Keratinocyte (primary cell): ENCODE results near the gene RAD54L. TPM values are rescaled to one million over a fixed set of nuclear protein-coding genes. Genes with fewer than 3 reads are reported as not detected.

ENCODE experiments used
- DNase-seq: peaks from one replicate; pipeline ENCODE4 v3.0.0-alpha.2; 2011; ENCODE audit warnings: low read depth, missing footprints, low spot score
- FAIRE-seq: peaks from 2 replicates; lab custom pipeline; 2011; peaks lifted over from hg19 to GRCh38; lab: Jason Lieb, UNC
- H2AFZ ChIP-seq: 2 replicates; pipeline ENCODE4 v1.6.0; 2012; ENCODE audit warnings: low read length, control low read depth, inconsistent platforms; ENCODE audit not compliant: control insufficient read depth
- H3K27ac ChIP-seq: 2 replicates; pipeline ENCODE4 v1.5.1; 2011; ENCODE audit warnings: low read length; ENCODE audit not compliant: control insufficient read depth, insufficient read depth
- H3K27me3 ChIP-seq: 3 replicates; pipeline ENCODE4 v1.6.0; 2011; ENCODE audit warnings: low read length; ENCODE audit not compliant: control insufficient read depth, insufficient read depth; ENCODE audit errors: extremely low read depth
- H3K36me3 ChIP-seq, 2 experiments: 2 replicates in 1 of 2; 3 replicates in 1 of 2; pipeline ENCODE4 v1.5.1; 2011; ENCODE audit warnings: low read length in 2 of 2, mild to moderate bottlenecking in 1 of 2; ENCODE audit not compliant: control insufficient read depth in 2 of 2, insufficient read depth in 2 of 2; ENCODE audit errors: extremely low read depth in 1 of 2
- H3K4me1 ChIP-seq: 3 replicates; pipeline ENCODE4 v1.5.1; 2011; ENCODE audit warnings: low read length; ENCODE audit not compliant: control insufficient read depth, insufficient read depth; ENCODE audit errors: extremely low read depth
- H3K4me2 ChIP-seq: 3 replicates; pipeline ENCODE4 v1.6.0; 2011; ENCODE audit warnings: low read depth, low read length; ENCODE audit not compliant: control insufficient read depth, insufficient read depth; ENCODE audit errors: extremely low read depth
- H3K4me3 ChIP-seq, 3 experiments: fragments of 200-600 bp in 1 of 3; sonication (generic) in 1 of 3; 2 replicates in 2 of 3; 3 replicates in 1 of 3; pipeline ENCODE4 v1.5.1; 2011 to 2016; ENCODE audit warnings: low read length in 3 of 3, mild to moderate bottlenecking in 3 of 3, control low read depth in 2 of 3, inconsistent platforms in 1 of 3, low read depth in 1 of 3, mixed read lengths in 1 of 3, mixed run types in 1 of 3, moderate library complexity in 1 of 3; ENCODE audit not compliant: control insufficient read depth in 2 of 3, insufficient read depth in 2 of 3; ENCODE audit errors: extremely low read depth in 1 of 3
- H3K79me2 ChIP-seq: 2 replicates; pipeline ENCODE4 v1.6.0; 2012; ENCODE audit warnings: low read length; ENCODE audit not compliant: control insufficient read depth, insufficient read depth
- H3K9ac ChIP-seq: 3 replicates; pipeline ENCODE4 v1.6.0; 2011; ENCODE audit warnings: low read length; ENCODE audit not compliant: control insufficient read depth, insufficient read depth; ENCODE audit errors: extremely low read depth
- H3K9me1 ChIP-seq: 3 replicates; pipeline ENCODE4 v1.6.0; 2011; ENCODE audit warnings: low read length; ENCODE audit not compliant: control insufficient read depth, insufficient read depth; ENCODE audit errors: extremely low read depth
- H3K9me3 ChIP-seq: 2 replicates; pipeline ENCODE4 v1.5.1; 2012; ENCODE audit warnings: low read depth, low read length; ENCODE audit not compliant: control insufficient read depth
- H4K20me1 ChIP-seq: 3 replicates; pipeline ENCODE4 v1.6.0; 2011; ENCODE audit warnings: low read length; ENCODE audit not compliant: control insufficient read depth, insufficient read depth; ENCODE audit errors: extremely low read depth
- CTCF ChIP-seq, 3 experiments: IDR thresholded peaks in 1 of 3; conservative IDR thresholded peaks in 1 of 3; optimal IDR thresholded peaks in 1 of 3; 2 replicates in 2 of 3; 3 replicates in 1 of 3; pipeline versions ENCODE3 to v1.5.1; 2011; ENCODE audit warnings: low read length in 3 of 3, mild to moderate bottlenecking in 3 of 3, moderate library complexity in 2 of 3, control low read depth in 1 of 3, inconsistent platforms in 1 of 3; ENCODE audit not compliant: insufficient read depth in 2 of 3; ENCODE audit errors: extremely low read depth in 1 of 3
- EZH2 ChIP-seq: IDR thresholded peaks from one replicate; pipeline ENCODE4 v1.6.1; 2012; ENCODE audit warnings: inconsistent platforms, mild to moderate bottlenecking, low read length, moderate library complexity
- dilution Hi-C: fragments of 300-500 bp; cut with MboI; formaldehyde crosslinking; loops from one replicate; pipeline ENCODE4 v1.7.0; 2020; ENCODE audit warnings: low sequenced_read_pairs; ENCODE audit not compliant: extremely low pct_ligation_motif_present
- polyA plus RNA-seq, 5 experiments: library from polyadenylated mRNA; depleted of rRNA in 3 of 5; stranded (reverse) in 3 of 5; stranded (forward) in 1 of 5; unstranded in 1 of 5; fragments of >200 nt; gene quantifications; 1 replicate in 1 of 5; 2 replicates in 3 of 5; 3 replicates in 1 of 5; pipeline versions ENCODE4 v1.2.1 to v1.2.3, GENCODE V29; 2011 to 2012; ENCODE audit warnings: missing spikeins in 2 of 5, low read depth in 1 of 5, low replicate concordance in 1 of 5

RAD54L gene
- polyA plus RNA-seq, 1 donor (not counting 4 experiments of a cell fraction or from before 2014, with no cell fraction given) = 3.8 TPM

- H3K36me3 ChIP-seq = peaks cover 33 to 50% of the 10 kb centered on the region in 2 experiments
Observed at GRCh38 chr1:46281021-46281420, 33.5 kb downstream of the RAD54L start.

GRCh38 chr1:46284058-46284457 lies 36.5 kb downstream of the RAD54L start:
- H4K20me1 ChIP-seq = no peaks in the 10 kb centered on the region
- peaks cover 31 to 43% of the 10 kb centered on the region in 2 experiments for H3K36me3 ChIP-seq
- no peak overlapping the region for H3K9ac ChIP-seq
- no peaks in the 10 kb centered on the region for H3K27me3 ChIP-seq
- dilution Hi-C loops = no loop called here
- H3K4me1 ChIP-seq = peaks cover 11% of the 10 kb centered on the region
- H3K9me1 ChIP-seq = peaks cover under 1% of the 10 kb centered on the region
- TF ChIP-seq EZH2 (no peak), CTCF (optimal IDR thresholded peaks at IDR 0.05 in 1 of 3, IDR thresholded peaks at IDR 0.05 in 1 of 3, conservative IDR thresholded peaks at IDR 0.05 in 1 of 3; ENCODE audit: extremely low read depth in 1 of 3, insufficient read depth in 2 of 3, low read length in 3 of 3) (no peak)
- DNase-seq = no peak
- no peak for FAIRE-seq
- no peak overlapping the region for H3K27ac ChIP-seq
- no peaks in the 10 kb centered on the region for H3K9me3 ChIP-seq
- no peak overlapping the region for H2AFZ ChIP-seq
- H3K4me2 ChIP-seq = no peak overlapping the region
- H3K4me3 ChIP-seq = no peak overlapping the region
- H3K79me2 ChIP-seq = no peaks in the 10 kb centered on the region

More at GRCh38 chr1:46281021-46281420, 33.5 kb downstream of the RAD54L start:
- DNase-seq (no peak), FAIRE-seq (no peak)
- dilution Hi-C loops = no loop called here
- Histone ChIP-seq H3K9me3 (no peaks in the 10 kb centered on the region), H3K4me3 (no peak overlapping the region), H3K4me1 (no peaks in the 10 kb centered on the region), H3K27me3 (no peaks in the 10 kb centered on the region), H3K4me2 (no peak overlapping the region), H2AFZ (no peak overlapping the region), H3K27ac (no peak overlapping the region), H4K20me1 (no peaks in the 10 kb centered on the region), H3K9ac (no peak overlapping the region), H3K79me2 (no peaks in the 10 kb centered on the region), H3K9me1 (no peaks in the 10 kb centered on the region)
- TF ChIP-seq CTCF (optimal IDR thresholded peaks at IDR 0.05 in 1 of 3, IDR thresholded peaks at IDR 0.05 in 1 of 3, conservative IDR thresholded peaks at IDR 0.05 in 1 of 3; ENCODE audit: extremely low read depth in 1 of 3, insufficient read depth in 2 of 3, low read length in 3 of 3) (no peak), EZH2 (no peak)
